Chondrocyte (in vitro differentiated cells): Measurements from ENCODE around the gene CREB3. TPM values are rescaled to one million over a fixed set of nuclear protein-coding genes. Genes with fewer than 3 reads are reported as not detected.
A peak's percentile ranks its signal among the peaks of the same experiment; 100 is the strongest.

Experiments
- DNase-seq: peaks from one replicate; pipeline ENCODE4 v3.0.0; 2021; ENCODE audit warnings: mixed read lengths, low spot score
- H3K27ac Mint-ChIP-seq: one replicate; pipeline ENCODE4 v1.8.0; 2021; ENCODE audit warnings: mild to moderate bottlenecking, moderate library complexity, mixed read lengths; ENCODE audit not compliant: unreplicated experiment
- H3K27me3 Mint-ChIP-seq: 2 replicates; pipeline ENCODE4 v1.8.0; 2021; ENCODE audit warnings: low read depth, mixed read lengths
- H3K36me3 Mint-ChIP-seq: 2 replicates; pipeline ENCODE4 v1.8.0; 2021; ENCODE audit warnings: low read depth, mixed read lengths
- H3K4me1 Mint-ChIP-seq: 2 replicates; pipeline ENCODE4 v1.8.0; 2021; ENCODE audit warnings: low read depth, mild to moderate bottlenecking, mixed read lengths
- H3K4me3 Mint-ChIP-seq: one replicate; pipeline ENCODE4 v1.8.0; 2021; ENCODE audit warnings: mild to moderate bottlenecking, moderate library complexity, mixed read lengths; ENCODE audit not compliant: unreplicated experiment
- H3K9me3 Mint-ChIP-seq: 2 replicates; pipeline ENCODE4 v1.8.0; 2021; ENCODE audit warnings: low read depth, mixed read lengths
- CTCF ChIP-seq: fragments of 200-600 bp; sonication (generic); IDR thresholded peaks from 2 replicates; pipeline ENCODE4 v1.5.0; 2021; ENCODE audit warnings: antibody characterized with exemption, mild to moderate bottlenecking, moderate library complexity
- total RNA-seq: library from RNA; stranded (reverse); gene quantifications from 3 replicates; pipeline ENCODE4 v1.2.1, GENCODE V29; 2021

The CREB3 gene
- total RNA-seq, 1 donor from 2014 or later = 56.7 TPM

- peaks cover 54% of the 10 kb centered on the region for H3K4me1 Mint-ChIP-seq
- no peaks in the 10 kb centered on the region for H3K27me3 Mint-ChIP-seq
- no peak for DNase-seq
- TF ChIP-seq CTCF = no peak
- H3K27ac Mint-ChIP-seq = peak overlapping the region; percentile 41
- no peaks in the 10 kb centered on the region for H3K9me3 Mint-ChIP-seq
- H3K4me3 Mint-ChIP-seq = no peak overlapping the region
- H3K36me3 Mint-ChIP-seq = peaks cover 6% of the 10 kb centered on the region
Measured at GRCh38 chr9:35758475-35759050, 26.1 kb downstream of the CREB3 start.

- no peaks in the 10 kb centered on the region for H3K27me3 Mint-ChIP-seq
- peak overlapping the region; percentile 24 for H3K27ac Mint-ChIP-seq
- no peaks in the 10 kb centered on the region for H3K36me3 Mint-ChIP-seq
- peaks cover 49% of the 10 kb centered on the region for H3K4me1 Mint-ChIP-seq
- DNase-seq = no peak
- TF ChIP-seq CTCF = no peak
- no peak overlapping the region for H3K4me3 Mint-ChIP-seq
- H3K9me3 Mint-ChIP-seq = no peaks in the 10 kb centered on the region
Measured at GRCh38 chr9:35759795-35760194, 27.3 kb downstream of the CREB3 start.

- H3K27ac Mint-ChIP-seq = peak overlapping the region; percentile 84
- no peak for DNase-seq
- no peaks in the 10 kb centered on the region for H3K9me3 Mint-ChIP-seq
- no peak overlapping the region for H3K4me3 Mint-ChIP-seq
- H3K36me3 Mint-ChIP-seq = no peaks in the 10 kb centered on the region
- no peaks in the 10 kb centered on the region for H3K27me3 Mint-ChIP-seq
- peaks cover 49% of the 10 kb centered on the region for H3K4me1 Mint-ChIP-seq
- no peak for TF ChIP-seq CTCF
Measured at GRCh38 chr9:35760651-35761050, 28.2 kb downstream of the CREB3 start.

- Mint-ChIP-seq H3K9me3 (no peaks in the 10 kb centered on the region), H3K4me3 (no peak overlapping the region), H3K4me1 (peaks cover 27% of the 10 kb centered on the region), H3K27me3 (no peaks in the 10 kb centered on the region), H3K27ac (no peak overlapping the region), H3K36me3 (no peaks in the 10 kb centered on the region)
- no peak for DNase-seq
- TF ChIP-seq CTCF = no peak
Measured at GRCh38 chr9:35763181-35763580, 30.7 kb downstream of the CREB3 start.

- Mint-ChIP-seq H3K27me3 (no peaks in the 10 kb centered on the region), H3K36me3 (no peaks in the 10 kb centered on the region), H3K4me1 (peaks cover 21% of the 10 kb centered on the region), H3K4me3 (no peak overlapping the region), H3K27ac (no peak overlapping the region), H3K9me3 (no peaks in the 10 kb centered on the region)
- no peak for DNase-seq
- no peak for TF ChIP-seq CTCF
Measured at GRCh38 chr9:35763803-35764202, 31.3 kb downstream of the CREB3 start.
